HG02970 (cell line): ENCODE data around the gene BABAM1.

Experiments used
- ATAC-seq: cut with Tn5 transposase; IDR thresholded peaks from one replicate; pipeline ENCODE4 v1.9.1; 2021; ENCODE audit warnings: mild to moderate bottlenecking, moderate library complexity, moderate number of reproducible peaks; ENCODE audit not compliant: unreplicated experiment, low FRiP score

The BABAM1 gene

DNA sequence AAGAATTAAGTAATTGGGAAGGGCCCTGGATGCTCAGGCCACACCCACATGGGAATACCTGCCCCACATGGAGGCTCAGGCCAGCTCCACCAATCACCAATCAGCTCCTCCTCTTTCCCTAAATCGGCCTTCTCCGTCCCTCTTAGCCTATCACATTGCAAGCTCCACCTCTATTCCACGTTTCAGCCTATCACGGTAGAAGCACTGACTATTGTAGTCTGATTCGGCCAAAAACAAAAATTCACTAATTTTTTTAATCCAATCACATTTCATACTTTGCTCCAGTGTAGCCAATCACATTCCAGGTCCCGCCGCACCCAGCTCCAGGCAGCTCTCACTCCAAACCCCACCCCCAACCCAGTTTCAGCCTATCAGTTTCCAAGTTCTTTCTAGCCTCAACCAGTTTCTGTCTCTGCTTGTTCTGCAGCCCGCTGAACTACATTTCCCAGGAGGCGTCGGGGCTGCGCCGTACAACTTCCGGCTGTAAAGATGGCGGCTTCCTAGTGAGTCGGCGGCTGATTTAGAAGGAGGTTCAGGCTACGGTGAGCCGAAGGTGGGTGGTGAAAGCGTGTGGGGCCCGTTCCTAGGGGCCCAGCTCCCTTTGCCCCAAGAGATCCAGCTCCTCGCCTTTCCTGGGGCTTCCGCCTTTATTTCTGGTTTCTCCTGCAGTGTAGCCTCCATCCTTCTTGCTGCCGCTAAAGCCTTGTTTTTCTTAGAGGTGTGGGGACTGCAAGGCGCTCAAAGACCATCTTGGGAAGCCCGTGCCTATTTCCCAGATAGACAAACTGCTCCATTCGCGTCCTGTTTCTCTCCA, at the start of gene BABAM1:
Gene BABAM1, plus strand, starts transcription at position 469 of the 814 bp plus-strand sequence. CDS start 1,364 bp downstream, outside the sequence.
- peak; percentile 91 for ATAC-seq

DNA sequence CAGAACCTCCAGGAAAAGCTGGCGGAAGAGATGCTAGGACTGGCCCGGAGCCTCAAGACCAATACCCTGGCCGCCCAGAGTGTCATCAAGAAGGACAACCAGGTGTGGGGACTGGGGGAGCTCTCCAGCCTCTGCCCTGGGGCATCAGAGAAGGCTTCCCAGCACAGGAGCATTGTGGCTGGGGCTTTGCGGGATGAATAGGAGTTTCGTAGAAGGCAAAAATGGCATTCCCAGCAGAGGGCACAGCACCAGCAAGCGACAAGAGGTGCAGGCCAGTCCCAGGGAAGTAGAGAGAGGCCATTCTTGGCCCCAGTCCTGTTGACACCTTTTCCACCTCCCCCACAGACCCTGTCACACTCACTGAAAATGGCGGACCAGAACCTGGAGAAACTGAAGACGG, 48.0 kb upstream of the BABAM1 start:
- ATAC-seq, result no peak

DNA sequence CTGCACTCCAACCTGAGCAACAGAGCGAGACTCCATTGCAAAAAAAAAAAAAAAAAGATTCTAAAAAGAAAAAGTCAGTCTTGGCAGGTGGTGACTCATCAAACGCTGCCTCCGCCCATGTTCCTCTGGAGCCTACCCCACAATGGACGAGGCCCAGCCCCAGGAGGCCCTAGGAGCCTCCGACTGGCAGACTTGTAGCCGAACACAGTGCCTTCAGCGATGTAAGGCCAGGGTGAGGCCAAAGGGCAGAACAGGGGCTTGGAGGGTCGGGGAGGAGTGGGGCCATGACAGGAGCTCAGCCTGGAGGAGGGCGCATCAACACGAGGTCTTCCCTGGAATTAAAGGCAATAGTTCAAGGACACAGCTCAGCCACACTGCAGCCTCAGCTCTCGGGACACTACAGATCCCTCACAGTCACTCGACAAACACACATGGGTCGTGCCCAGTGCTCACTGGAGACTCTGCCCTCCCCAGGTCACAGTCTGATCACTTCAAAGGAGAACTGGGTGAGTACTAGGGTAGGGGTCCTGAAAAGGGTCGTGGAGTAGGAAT, 47.0 kb upstream of the BABAM1 start:
- ATAC-seq, result no peak

DNA sequence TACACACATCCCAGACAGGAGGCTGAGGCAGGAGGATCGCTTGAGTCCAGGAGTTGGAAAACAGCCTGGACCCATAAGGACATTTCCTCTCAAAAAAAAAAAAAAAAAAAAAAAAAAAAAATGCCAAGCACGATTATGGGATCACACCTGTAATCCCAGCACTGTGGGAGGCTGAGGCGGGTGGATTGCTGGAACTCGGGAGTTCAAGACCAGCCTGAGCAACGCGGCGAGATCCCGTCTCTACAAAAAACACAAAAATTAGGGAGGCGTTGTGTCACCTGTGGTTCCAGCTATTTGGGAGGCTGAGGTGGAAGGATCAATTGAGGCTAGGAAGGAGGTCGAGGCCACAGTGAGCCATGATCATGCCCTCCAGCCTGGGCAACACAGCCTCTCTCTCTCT, 42.2 kb upstream of the BABAM1 start:
- no peak for ATAC-seq

DNA sequence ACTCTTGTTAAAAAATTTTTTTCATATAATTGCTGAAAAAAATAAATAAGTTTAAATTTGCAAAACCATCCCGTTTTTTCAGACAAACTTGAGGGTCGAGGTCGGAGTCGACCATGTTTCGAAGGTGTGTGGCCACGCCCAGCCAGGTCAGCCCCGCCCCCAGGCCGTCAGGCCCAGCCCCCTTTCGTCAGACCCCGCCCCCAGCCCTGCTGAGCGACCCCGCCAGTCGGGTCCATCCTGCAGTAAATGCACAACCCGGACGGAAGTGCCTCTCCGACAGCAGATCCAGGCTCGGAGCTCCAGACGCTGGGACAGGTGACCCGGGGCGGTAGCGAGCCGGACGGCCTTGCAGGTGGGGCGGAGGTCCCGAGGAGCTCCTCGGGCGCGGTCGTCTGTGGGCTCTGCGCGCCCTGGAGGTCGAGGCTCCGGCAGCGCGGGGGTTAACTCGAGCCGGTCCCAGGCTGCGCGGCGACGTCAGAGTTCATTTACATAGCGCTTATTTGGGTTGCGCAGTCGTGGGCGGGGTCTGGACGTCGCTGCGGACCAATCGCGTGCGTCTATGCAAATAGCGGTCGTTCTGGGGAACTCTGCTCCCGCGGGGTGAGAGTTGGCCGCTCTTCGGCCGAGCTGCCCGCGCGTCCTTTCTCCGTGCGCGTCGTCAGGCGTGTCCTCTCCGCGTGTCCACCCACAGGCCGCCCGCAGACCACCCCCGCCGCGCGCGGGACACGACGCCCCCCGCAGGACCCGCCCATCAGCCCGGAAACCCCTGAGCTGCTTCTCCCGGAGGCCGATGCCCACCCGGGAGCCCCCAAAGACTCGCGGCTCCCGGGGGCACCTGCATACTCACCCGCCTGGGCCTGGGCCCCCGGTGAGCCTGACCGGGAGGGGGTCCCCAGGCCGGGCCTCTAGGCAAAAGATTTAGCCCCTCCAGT, 41.0 kb upstream of the BABAM1 start, which contains the start of gene OCEL1:
Gene OCEL1, plus strand, starts transcription at position 225 of the 932 bp plus-strand sequence. Its CDS starts 22 bp downstream, at position 247.
- ATAC-seq, result peak; percentile 93

DNA sequence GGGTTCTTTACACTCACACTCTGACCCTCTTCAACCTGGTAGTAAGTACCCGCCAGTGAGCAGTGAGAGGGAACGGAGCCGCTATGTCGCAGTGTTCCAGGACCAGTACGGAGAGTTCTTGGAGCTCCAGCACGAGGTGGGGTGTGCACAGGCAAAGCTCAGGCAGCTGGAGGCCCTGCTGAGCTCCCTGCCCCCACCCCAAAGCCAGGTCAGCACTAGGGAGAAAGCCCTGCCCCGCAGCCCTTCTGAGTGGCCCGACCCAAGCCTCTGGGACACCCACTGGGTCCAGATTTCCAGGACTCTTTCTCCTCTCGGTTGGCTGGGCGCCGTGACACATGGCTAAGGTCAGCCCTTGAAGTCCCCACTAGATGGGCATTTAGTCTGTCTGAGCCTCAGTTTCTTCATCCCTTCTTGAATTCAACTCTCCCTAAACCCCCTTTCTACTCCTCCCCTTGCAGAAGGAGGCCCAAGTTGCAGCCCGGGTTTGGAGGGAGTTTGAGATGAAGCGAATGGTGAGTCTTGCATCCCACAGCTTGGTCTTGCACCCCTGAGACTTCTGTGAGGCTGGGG, 39.4 kb upstream of the BABAM1 start:
- ATAC-seq, result no peak

DNA sequence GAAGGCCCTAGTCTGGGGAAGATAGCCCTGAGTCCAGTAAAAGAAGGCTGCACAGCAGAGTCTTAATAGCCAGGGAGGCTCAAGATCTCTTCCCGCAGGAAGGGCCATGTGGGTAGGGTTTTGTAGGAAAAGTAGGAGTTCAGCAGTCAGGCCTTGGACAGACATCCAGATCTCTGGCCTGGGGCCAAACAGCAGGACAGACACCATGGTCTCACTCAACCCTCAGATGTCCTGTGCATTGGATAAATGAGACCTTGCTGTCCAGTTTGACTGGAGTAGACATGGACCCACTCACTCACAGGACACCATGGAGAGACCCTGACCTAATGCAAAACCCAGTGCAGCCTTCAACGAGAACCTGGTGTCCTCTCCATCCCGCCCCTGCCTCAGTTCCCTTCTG, 37.4 kb upstream of the BABAM1 start:
- ATAC-seq, result no peak

DNA sequence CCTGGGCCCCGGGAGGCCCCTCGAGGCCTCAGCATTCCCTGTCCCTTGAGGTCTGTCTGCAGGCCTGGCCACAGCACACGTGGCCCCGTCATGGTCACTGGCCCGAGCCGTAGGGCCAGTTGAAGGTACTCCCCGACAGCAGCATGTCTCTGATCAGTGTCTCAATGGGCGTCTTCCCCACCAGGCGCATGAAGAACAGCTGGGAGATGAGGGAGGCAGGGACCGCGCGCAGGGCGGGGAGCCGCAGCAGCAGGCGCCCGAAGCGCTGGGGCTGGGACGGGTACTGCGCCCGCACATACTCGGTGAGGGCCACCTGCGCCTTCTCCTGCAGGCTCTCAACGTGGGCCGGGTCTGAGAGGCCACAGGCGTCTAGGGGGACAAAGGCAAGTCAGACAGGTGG, 35.0 kb upstream of the BABAM1 start:
- no peak for ATAC-seq

DNA sequence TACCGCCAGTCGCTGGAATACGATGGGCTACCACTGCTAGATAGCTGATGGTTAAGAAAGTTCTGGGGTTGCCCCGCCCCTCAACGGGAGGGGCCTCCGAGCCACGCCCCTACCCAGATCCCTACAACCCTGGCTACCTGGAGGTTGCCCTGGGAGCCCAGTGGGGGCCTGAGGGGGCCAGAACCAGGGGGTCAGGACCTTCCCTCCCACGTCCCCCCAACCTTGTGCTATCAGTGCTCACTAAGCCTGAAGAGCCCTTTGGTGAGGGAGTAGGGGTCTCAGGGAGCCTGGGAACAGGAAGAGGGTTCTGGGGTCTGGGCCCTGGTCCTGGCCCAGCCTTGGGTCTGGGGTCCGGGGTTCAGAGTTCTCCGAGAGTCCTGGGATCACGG, 32.3 kb upstream of the BABAM1 start:
- ATAC-seq, result no peak

DNA sequence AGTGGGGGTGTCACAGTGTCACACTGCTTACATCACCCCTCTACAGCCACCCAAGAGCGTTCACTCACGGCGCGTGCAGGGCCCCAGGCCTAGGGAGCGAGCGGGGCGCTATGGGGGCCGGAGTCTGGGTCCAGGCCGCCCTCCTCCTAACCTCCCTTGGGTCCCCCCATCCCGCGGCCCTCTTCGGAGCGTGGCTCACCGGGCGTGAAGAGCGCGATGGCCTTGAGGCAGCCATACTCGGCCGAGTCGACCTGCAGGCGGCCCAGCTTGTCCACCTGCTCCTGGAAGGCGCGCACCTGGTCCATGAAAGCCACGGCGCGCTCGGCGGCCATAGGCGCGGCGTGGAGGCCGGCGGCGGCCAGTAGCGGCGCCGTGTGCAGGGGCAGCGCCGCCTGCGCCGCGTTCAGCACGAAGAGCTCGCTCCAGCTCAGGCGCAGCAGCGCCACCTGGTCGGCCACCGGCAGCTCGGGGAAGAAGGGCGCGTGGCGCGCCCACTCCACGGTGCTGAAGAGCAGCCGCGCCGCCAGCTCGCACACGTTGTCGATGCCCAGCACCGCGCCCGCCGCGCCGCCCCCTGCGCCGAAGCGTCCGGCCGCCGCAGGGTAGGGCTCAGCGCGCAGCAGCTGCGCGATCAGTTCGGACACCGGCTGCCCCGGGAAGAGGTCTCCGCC, 31.8 kb upstream of the BABAM1 start:
- peak; percentile 75 for ATAC-seq

DNA sequence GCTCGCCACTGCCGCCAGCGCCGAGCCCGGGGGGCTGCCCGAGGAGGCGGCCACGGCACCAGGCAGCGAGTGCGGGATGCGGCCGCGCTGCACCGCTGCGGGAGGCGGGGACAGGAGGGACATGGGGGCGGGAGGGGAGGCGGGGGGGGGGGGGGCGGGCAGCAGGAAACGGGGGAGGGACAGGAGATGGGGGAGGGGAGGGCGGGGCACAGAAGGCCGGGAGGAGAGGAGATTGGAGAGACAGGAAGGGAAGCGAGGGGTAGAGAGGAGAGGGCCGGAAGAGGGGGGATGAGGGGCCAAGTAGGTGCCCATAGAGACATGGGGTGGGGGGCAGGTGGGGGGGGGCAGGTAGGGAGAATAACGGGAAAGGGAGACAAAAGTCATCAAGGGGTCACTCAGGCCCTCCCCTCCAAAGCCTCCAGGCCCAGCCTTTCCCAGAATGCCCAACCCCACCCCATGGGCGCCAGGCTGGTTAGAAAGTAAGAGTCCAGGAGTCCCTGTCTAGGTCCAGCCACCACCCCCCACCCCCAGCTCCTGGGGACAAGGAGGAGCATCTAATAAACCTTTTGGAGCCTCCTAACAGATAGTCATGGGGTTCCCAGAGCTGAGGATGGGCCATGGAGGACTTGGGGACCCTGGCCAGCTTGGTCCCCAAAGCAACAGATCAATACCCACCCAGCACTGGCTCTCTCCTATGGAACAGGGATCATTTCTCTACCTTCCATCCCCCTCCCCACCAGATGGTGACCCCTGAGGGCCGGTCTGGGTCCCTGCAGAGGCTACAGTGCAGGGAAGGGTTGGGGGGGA, 31.1 kb upstream of the BABAM1 start:
- ATAC-seq, result peak; percentile 20

DNA sequence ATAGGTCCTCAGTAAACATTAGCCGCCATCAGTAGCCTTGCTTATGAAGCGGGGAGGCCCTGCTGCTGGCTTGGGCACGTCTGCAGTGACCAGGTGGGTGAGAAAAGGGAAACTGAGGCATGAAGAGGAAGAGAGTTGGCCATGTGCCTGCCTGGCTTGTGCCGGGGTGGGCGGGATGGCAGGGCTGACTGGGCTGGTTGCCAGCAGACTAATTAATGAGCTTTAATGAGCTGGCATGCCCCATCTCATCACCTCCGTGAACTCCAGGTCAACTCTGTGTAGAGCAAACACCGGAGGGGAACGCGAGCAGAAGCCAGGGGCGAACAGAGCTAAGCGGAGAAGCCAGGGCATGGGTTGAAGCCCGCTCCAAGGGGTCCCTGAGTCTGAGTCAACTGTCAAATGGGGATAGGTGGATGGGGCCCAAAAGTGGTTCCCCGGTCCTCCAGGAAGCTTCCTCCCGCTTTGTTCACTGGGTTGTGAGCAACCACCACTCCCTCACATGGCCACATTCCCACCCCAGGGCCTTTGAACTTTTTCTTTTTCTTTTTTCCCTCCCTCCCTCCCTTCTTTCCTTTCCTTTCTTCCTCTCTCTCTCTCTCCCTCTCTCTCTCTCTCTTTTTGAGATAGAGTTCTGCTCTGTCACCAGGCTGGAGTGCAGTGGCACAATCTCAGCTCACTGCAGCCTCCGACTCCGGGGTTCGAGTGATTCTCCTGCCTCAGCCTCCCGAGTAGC, 30.3 kb upstream of the BABAM1 start:
- ATAC-seq, result no peak

DNA sequence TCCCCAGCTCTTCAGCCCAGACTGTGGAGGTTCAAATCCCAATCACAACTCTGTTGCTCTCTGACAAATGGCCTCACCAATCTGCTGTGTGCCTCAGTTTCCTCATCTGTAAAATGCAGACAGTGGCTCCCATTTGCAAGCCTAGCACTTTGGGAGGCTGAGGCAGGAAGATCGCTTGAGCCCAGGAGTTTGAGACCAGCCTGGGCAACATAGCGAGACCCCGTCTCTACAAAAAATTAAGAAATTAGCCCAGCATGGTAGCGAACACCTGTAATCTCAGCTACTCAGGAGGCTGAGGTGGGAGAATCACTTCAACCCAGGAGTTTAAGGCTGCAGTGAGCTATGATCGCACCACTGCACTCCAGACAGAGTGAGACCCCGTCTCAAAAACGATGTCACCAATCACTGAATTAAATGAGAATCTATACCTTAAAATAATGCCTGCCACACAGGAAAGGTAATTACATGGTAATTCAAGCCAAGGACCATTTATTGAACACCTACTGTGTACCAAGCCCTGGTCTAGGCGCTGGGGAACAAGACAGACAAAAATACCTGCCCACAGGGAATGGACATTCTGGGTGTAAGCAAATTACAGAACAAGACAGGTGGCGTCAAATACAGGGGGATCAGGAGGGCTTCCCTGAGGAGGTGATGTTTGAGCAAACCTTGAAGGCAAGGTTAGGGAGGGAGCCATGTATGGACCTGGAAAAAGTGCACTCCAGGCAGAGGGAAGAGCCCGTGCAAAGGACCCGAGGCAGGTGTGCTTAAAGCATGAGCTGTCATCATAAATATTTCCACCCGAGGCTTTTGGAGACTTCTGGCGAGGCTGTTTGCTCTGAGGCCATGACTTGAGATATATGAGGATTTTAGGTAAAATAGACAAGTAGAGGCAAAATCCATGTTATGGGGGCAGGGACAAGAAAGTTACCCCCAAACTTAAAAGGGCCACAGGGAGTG, 29.2 kb upstream of the BABAM1 start:
- no peak for ATAC-seq

DNA sequence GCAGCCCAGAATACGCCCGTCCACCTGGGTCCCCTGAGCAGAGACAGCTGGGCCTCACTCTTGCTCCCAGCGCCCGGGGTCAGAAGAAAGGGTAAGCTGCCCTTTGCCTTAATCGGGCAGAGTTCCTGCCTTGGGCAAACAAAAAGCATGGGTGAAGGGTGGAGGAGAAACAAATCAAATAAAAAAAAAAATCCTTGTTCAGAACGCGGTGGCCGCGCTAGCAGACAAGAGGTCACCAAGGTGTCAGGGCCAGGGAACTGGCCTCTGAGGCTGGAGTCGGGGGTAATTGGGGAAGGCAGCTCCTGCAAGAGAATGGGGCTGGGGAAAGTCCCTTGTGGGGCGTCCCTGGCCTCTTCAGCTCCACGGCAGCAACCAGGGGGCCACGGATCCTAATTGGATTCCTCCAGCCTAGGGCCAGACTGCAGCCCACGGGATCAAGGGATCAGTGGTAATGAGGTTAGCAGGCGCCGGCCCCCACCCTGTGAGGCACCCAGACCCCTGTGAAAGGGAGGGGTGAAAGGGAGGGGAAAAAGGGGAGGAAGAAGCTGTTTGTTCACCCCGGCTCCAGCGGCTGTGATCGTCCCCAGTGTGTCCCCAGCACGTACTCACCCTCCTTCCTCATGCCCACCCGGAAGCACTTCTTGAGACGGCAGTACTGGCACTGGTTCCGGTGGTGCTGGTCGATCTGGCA, 27.0 kb upstream of the BABAM1 start:
- ATAC-seq, result no peak

DNA sequence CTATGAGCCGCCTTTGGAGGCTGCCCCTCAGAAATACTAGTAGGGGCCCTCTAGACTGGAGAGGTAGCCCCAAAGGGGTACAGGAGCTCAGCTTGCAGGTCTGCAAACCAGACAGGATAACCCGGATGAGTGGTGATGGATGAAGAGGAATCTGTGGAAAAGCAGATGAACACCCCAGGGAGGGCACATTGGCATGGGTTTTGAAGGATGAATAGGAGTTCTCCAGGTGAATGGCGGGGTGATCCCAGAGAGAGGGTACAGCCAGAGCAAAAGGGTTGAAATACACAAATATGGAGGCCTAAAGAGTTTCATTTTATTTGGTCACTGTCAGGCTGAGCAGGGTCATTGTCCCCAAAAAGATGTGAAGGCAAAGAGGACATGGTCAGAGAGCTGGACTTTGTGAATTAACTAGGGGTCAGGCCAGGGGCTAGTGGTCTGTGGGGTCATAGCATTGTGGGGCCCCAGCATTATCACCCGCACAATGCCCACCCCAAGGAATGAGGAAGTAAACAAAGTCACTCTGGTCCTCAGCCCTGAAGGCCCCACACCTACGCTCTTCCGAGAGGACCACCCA, 26.3 kb upstream of the BABAM1 start:
- ATAC-seq, result no peak

DNA sequence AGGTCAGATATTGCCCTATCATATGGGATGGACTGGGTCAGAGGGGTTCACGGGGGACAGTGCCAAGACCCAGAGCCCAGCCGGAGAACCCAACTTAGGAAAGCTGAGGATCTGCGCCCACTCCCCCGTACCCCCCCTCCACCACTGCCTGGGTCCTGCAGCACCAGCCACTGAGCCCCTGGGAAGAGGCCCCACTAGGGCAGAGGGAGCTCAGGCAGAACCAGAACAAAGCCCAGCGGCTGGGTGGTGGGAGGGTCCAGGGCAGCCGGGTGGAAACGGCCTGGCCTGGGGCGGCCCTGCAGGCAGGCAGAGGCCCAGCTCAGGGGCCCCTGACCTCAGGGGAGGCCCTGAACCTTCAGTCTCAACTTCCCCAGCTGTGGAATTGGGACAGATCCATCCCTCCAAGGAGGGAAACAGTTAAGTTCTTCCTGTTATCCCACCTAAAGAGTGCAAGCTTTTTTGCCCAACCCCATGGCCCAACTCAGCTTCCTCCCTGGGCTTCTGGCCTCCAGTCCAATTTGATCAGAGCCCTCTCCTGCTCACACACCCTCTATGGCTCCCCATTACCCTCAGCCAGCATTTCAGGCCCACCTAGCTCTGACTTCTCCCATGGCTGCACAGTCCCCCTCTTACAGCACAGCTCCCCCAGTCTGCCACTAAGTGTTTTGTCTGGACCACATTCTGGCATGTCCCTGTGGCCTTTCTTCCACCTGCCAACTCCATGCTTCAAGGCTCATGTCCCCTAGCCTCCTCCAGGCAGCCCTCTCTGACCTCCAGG, 24.6 kb upstream of the BABAM1 start:
- ATAC-seq, result no peak
